ENCODE results near the gene CCNI. TPM values are rescaled to one million over a fixed set of nuclear protein-coding genes. Genes with fewer than 3 reads are reported as not detected.

Gene CCNI, protein sequence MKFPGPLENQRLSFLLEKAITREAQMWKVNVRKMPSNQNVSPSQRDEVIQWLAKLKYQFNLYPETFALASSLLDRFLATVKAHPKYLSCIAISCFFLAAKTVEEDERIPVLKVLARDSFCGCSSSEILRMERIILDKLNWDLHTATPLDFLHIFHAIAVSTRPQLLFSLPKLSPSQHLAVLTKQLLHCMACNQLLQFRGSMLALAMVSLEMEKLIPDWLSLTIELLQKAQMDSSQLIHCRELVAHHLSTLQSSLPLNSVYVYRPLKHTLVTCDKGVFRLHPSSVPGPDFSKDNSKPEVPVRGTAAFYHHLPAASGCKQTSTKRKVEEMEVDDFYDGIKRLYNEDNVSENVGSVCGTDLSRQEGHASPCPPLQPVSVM
- total RNA-seq (2021): 233 and 240 TPM in 2 replicates
- long read RNA-seq, transcript CCNI-201 (7 exons, 2,772 nt): major isoform, 944 of 1,036 reads
- long read RNA-seq, partial matches to known transcripts: 18 of 1,036 reads
- long read RNA-seq, other reads (novel, unspliced or antisense): 74 of 1,036 reads

DNA sequence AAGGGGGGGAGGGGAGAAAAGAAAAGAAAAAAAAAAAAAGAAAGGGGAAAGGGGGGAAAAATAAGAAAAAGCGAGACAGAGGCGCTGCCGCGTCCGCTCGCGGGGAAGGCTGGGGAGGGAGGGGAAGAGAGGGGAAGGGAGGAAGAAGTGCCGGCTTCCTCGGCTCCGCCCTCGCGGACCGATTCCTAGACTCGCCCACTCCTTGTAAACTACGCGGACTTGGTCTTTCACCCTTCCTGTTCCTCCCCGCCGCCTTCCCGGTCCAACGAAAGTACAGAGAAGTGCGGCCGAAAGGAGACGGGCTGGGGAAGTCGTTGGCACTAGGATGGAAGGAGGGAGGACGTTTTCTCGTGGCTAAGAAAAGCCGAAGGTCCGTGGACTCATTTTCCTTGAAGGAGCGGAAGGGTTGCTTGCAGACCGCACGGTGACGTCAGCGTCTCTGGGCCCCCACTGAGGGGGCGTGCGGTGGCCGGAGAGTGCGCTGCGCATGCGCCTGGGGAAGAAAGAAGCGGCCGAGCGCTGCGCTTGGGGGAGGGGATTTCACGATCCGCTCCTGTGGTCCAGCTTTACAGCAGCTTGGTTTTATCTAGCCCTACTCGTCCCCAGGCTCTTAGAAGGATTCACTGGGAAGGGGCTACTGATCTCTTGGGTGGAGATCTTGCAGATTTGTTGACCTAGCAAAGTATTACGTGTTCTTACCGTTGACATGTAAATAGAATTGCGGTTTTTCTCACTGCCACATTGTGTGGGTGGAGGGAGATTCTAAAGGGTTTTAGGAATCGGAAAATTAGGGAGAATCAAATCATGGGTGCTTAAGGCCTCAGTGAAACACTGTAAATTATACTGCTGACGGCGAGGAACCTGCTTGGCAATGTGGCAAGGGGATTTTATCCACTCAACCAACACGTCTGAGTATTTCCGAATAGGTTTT is at the start of gene CCNI:
Gene CCNI (minus strand): TSS at position 121 of the 931 bp plus-strand sequence. CDS start 9,627 bp downstream, outside the sequence.
- peaks cover 3% of the 10 kb centered on the region for H3K27me3 Mint-ChIP-seq (ENCODE audit: low read depth)
- peak within 1 kb of the TSS; percentile 98 for H3K4me2 ChIP-seq (ENCODE audit: insufficient read depth, insufficient read length, low read length)
- no peak within 1 kb of the TSS for H3K23ac ChIP-seq (ENCODE audit: insufficient read length, low read depth, low read length)
- no peak within 1 kb of the TSS for H2BK20ac ChIP-seq (ENCODE audit: low read depth, low read length, poor library complexity, severe bottlenecking)
- peak within 1 kb of the TSS; percentile 99 for H2BK120ac ChIP-seq (ENCODE audit: low read depth, low read length, poor library complexity, severe bottlenecking)
- peak within 1 kb of the TSS; percentile 45 for H3K56ac ChIP-seq (ENCODE audit: insufficient read length, low read depth, low read length)
- no peak for TF ChIP-seq CTCF (conservative IDR thresholded peaks at IDR 0.05)
- peak within 1 kb of the TSS; percentile 99 for H3T11ph ChIP-seq (ENCODE audit: low read length)
- H2AK5ac ChIP-seq (ENCODE audit: insufficient read length, low read length): no peak within 1 kb of the TSS
- H2BK5ac ChIP-seq (ENCODE audit: insufficient read length, low read length): peak within 1 kb of the TSS; percentile 91
- no peaks in the 10 kb centered on the region for H3K9me3 ChIP-seq (ENCODE audit: control insufficient read depth, low read depth, low read length)
- no CpG with 5 or more reads among the region's 54 CpGs for WGBS (ENCODE audit: extremely low coverage, insufficient read length, low lambda C conversion rate)
- H3K36me3 Mint-ChIP-seq (ENCODE audit: insufficient read depth in 1 of 3, low read depth in 3 of 3): peaks cover 0 to 2% (median 0%) of the 10 kb centered on the region in 3 experiments; a peak in 2 of 7 replicates
- H4K91ac ChIP-seq (ENCODE audit: insufficient read length, low read depth, low read length): no peak within 1 kb of the TSS
- peaks cover 0 to 3% of the 10 kb centered on the region in 2 experiments; a peak in 1 of 5 replicates for H3K9me3 Mint-ChIP-seq
- H4K8ac ChIP-seq (replicated peaks; ENCODE audit: insufficient read length, low read depth, low read length): no peak within 1 kb of the TSS
- H3K27ac ChIP-seq (ENCODE audit: insufficient read length, low read depth, low read length): peak within 1 kb of the TSS; percentile 68
- peak within 1 kb of the TSS; percentile 98 for H3K14ac ChIP-seq (ENCODE audit: insufficient read depth, low read length)
- H2BK15ac ChIP-seq (ENCODE audit: low read depth, low read length): no peak within 1 kb of the TSS
- peaks cover 12% of the 10 kb centered on the region for H3K23me2 ChIP-seq (ENCODE audit: insufficient read length, low read depth, low read length, poor library complexity, severe bottlenecking)
- H3K27ac Mint-ChIP-seq: peak within 1 kb of the TSS; percentile 100
- H3K9ac ChIP-seq (ENCODE audit: extremely low read depth, insufficient read length, low read length): peak within 1 kb of the TSS; percentile 98
- no peaks in the 10 kb centered on the region for H3K79me1 ChIP-seq (ENCODE audit: insufficient read depth, low read depth, low read length, poor library complexity, severe bottlenecking)
- peaks cover 28% of the 10 kb centered on the region for H3K79me2 ChIP-seq (ENCODE audit: insufficient read depth, low read length)
- peaks cover 24 to 31% of the 10 kb centered on the region in 2 experiments for H3K4me1 Mint-ChIP-seq
- no peaks in the 10 kb centered on the region for H3K27me3 ChIP-seq (ENCODE audit: insufficient read depth, low read length)
- H3K4me3 Mint-ChIP-seq: peak within 1 kb of the TSS in 1 of 2 experiments; percentile 99; a peak in 4 of 5 replicates
- peak within 1 kb of the TSS; percentile 99 for H3K18ac ChIP-seq (ENCODE audit: insufficient read length, low read depth, low read length)
- DNase-seq: peak; percentile 97
- peak within 1 kb of the TSS; percentile 86 for H4K5ac ChIP-seq (ENCODE audit: insufficient read length, low read depth, low read length)
- peak within 1 kb of the TSS; percentile 92 for H2BK12ac ChIP-seq (ENCODE audit: insufficient read length, low read depth, low read length)
- H3K4ac ChIP-seq (ENCODE audit: low read depth, low read length): no peak within 1 kb of the TSS; the same call in 1 of the 2 replicates
- peak within 1 kb of the TSS; percentile 100 for H2AFZ ChIP-seq (ENCODE audit: low read length)
- peaks cover 8% of the 10 kb centered on the region for H3K4me1 ChIP-seq (ENCODE audit: insufficient read depth, low read length)
- no peaks in the 10 kb centered on the region for H4K20me1 ChIP-seq (ENCODE audit: control insufficient read depth, insufficient read depth, insufficient read length)
